DMS 273 (cell line): ENCODE measurements around the gene TCP11.

Experiments used
- DNase-seq: peaks from one replicate; lab custom pipeline; 2025; ENCODE audit not compliant: unreplicated experiment; lab: John Stamatoyannopoulos, UW

Gene TCP11

GRCh38 chr6:35173427-35174087 is 32.4 kb upstream of the TCP11 start:
- no peak for DNase-seq

- no peak for DNase-seq
Measured at GRCh38 chr6:35173044-35173426, 31.9 kb upstream of the TCP11 start.

- DNase-seq: no peak
Measured at GRCh38 chr6:35170891-35171290, 29.8 kb upstream of the TCP11 start.

GRCh38 chr6:35170166-35170565 is 29.0 kb upstream of the TCP11 start:
- DNase-seq: no peak

GRCh38 chr6:35168461-35168861 is 27.3 kb upstream of the TCP11 start:
- DNase-seq: no peak

GRCh38 chr6:35167505-35167904 is 26.4 kb upstream of the TCP11 start:
- DNase-seq: no peak

GRCh38 chr6:35166520-35166919 is 25.4 kb upstream of the TCP11 start:
- DNase-seq: no peak

- no peak for DNase-seq
Measured at GRCh38 chr6:35166116-35166515, 25.0 kb upstream of the TCP11 start.

- DNase-seq: no peak
Measured at GRCh38 chr6:35165630-35166071, 24.5 kb upstream of the TCP11 start.

GRCh38 chr6:35164868-35165267 is 23.7 kb upstream of the TCP11 start:
- DNase-seq: no peak

GRCh38 chr6:35164277-35164676 is 23.1 kb upstream of the TCP11 start:
- no peak for DNase-seq

GRCh38 chr6:35163836-35164235 is 22.7 kb upstream of the TCP11 start:
- no peak for DNase-seq

GRCh38 chr6:35161776-35162607 is 20.9 kb upstream of the TCP11 start:
- no peak for DNase-seq

GRCh38 chr6:35161266-35161665 is 20.1 kb upstream of the TCP11 start:
- DNase-seq: peak; percentile 72

- no peak for DNase-seq
Measured at GRCh38 chr6:35160642-35161041, 19.5 kb upstream of the TCP11 start.

- DNase-seq: no peak
Measured at GRCh38 chr6:35158520-35158919, 17.4 kb upstream of the TCP11 start.

- no peak for DNase-seq
Measured at GRCh38 chr6:35154947-35155346, 13.8 kb upstream of the TCP11 start.

- DNase-seq: no peak
Measured at GRCh38 chr6:35154262-35154661, 13.1 kb upstream of the TCP11 start.

- no peak for DNase-seq
Measured at GRCh38 chr6:35152067-35152707, 11.0 kb upstream of the TCP11 start.

GRCh38 chr6:35151466-35151865 is 10.3 kb upstream of the TCP11 start:
- DNase-seq: no peak

- no peak for DNase-seq
Measured at GRCh38 chr6:35149891-35150566, 8.9 kb upstream of the TCP11 start.
